Activated CD8-positive, alpha-beta T cell treated with anti-CD3 and anti-CD28 coated beads for 36 hours (primary cell): ENCODE data around the gene EIF6. TPM values are rescaled to one million over a fixed set of nuclear protein-coding genes. Genes with fewer than 3 reads are reported as not detected.

Experiments
- ATAC-seq: fragments of 200-7000 bp; cut with Tn5 transposase; one replicate; pipeline ENCODE4 v1.10.0; 2021; ENCODE audit warnings: mild to moderate bottlenecking, moderate library complexity
- CTCF ChIA-PET: fragments of 350-600 bp; sonication (Branson Sonifier 250); formaldehyde crosslinking; loops from one replicate; lab custom pipeline; 2021; ENCODE audit warnings: antibody characterized with exemption; lab: Charles Lee
- POLR2A ChIA-PET: fragments of 350-600 bp; sonication (Branson Sonifier 250); formaldehyde crosslinking; loops from one replicate; lab custom pipeline; 2021; ENCODE audit warnings: antibody characterized with exemption; lab: Charles Lee
- DNase-seq: peaks from one replicate; pipeline ENCODE4 v3.0.0-alpha.2; 2020
- H3K27ac Mint-ChIP-seq: one replicate; pipeline ENCODE4 v1.8.0; 2021; ENCODE audit warnings: mild to moderate bottlenecking, mixed read lengths
- H3K27me3 Mint-ChIP-seq: one replicate; pipeline ENCODE4 v1.8.0; 2021; ENCODE audit warnings: mixed read lengths
- H3K36me3 Mint-ChIP-seq: one replicate; pipeline ENCODE4 v1.8.0; 2021; ENCODE audit warnings: low read depth, mixed read lengths
- H3K4me1 Mint-ChIP-seq: one replicate; pipeline ENCODE4 v1.8.0; 2021; ENCODE audit warnings: low read depth, mixed read lengths
- H3K4me3 Mint-ChIP-seq: one replicate; pipeline ENCODE4 v1.8.0; 2021; ENCODE audit warnings: mild to moderate bottlenecking, moderate library complexity, mixed read lengths
- H3K9me3 Mint-ChIP-seq: one replicate; pipeline ENCODE4 v1.8.0; 2021; ENCODE audit warnings: mixed read lengths
- intact Hi-C: fragments of 100-400 bp; cut with micrococcal nuclease; formaldehyde crosslinking; loops from one replicate; pipeline ENCODE4 v1.10.0; 2022
- total RNA-seq, 2 experiments: library from RNA; stranded (reverse); gene quantifications; one replicate each; pipeline ENCODE4 v1.2.3, GENCODE V29; 2021
- TF ChIP-seq, protein P1 (sequence below): fragments of 200-600 bp; IDR thresholded peaks from one replicate; pipeline ENCODE4 v1.8.0; 2022; ENCODE audit warnings: antibody characterized with exemption, mild to moderate bottlenecking

Gene EIF6
- total RNA-seq, 2 experiments from 2014 or later = 132 to 144 TPM

DNA sequence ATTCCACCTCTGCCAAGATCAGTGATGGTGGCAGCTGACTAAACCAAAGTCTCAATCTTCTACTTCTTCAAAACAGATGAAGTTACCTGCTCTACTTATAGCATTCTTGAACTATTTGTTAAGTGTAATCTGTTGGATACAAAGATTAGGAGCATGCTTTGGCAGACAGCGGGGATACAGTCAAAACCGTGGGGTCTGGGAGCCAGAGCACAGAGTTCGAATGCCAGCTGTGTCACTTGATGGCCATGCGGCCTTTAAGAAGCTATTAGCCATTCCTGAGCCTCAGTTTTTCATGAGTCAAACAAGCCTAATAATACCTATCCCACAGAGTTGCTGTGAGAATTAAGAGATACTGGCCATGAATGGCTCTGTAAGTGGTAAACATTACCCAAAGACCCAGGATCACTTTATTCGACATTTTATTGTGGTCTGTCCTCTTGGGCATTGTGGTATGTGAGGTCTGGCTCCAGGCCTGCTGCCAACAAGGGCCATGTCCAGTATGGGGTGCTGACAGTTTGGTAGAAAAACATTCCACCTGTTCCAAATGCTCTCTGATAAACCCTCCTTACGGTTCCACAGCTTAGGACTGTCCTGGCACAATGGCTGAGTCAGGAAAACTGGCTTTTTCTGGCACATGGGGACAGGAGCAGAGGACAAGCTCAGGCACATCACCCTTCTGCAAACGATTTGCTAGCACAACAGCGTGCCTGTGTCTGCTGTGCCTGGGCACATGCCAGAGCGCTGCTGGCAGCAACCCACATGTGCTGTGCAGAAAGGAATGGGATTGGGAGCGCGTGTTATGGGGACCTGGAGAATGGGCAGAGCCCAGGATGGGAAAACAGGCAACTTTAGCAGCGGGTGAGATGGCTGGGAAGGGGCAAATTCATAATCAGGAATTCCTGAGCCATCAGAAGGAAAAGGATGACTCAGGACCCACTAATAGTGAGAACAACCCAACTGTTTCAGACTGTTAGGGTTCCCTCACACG lies 23.4 kb upstream of the EIF6 start:
- intact Hi-C loops = no loop called here
- H3K27me3 Mint-ChIP-seq = no peaks in the 10 kb centered on the region
- no peak overlapping the region for H3K4me3 Mint-ChIP-seq
- peaks cover 68% of the 10 kb centered on the region for H3K4me1 Mint-ChIP-seq
- DNase-seq (no peak), ATAC-seq (no peak)
- ChIA-PET CTCF (interaction anchor here (0.6 to 6.0 kb wide), 11 partner anchors 6 to 147 kb away, joined by 3 to 31 read pairs (median 4); partner anchors contain the start of gene CEP250), POLR2A (interaction anchor here (1.1 kb wide), 1 partner anchor 24 kb away, joined by 3 read pairs; no protein-coding TSS in a partner anchor)
- TF ChIP-seq, protein P1, sequence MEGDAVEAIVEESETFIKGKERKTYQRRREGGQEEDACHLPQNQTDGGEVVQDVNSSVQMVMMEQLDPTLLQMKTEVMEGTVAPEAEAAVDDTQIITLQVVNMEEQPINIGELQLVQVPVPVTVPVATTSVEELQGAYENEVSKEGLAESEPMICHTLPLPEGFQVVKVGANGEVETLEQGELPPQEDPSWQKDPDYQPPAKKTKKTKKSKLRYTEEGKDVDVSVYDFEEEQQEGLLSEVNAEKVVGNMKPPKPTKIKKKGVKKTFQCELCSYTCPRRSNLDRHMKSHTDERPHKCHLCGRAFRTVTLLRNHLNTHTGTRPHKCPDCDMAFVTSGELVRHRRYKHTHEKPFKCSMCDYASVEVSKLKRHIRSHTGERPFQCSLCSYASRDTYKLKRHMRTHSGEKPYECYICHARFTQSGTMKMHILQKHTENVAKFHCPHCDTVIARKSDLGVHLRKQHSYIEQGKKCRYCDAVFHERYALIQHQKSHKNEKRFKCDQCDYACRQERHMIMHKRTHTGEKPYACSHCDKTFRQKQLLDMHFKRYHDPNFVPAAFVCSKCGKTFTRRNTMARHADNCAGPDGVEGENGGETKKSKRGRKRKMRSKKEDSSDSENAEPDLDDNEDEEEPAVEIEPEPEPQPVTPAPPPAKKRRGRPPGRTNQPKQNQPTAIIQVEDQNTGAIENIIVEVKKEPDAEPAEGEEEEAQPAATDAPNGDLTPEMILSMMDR = no peak
- peaks cover 21% of the 10 kb centered on the region for H3K36me3 Mint-ChIP-seq
- no peaks in the 10 kb centered on the region for H3K9me3 Mint-ChIP-seq
- H3K27ac Mint-ChIP-seq = peak overlapping the region; percentile 69

GRCh38 chr20:35306931-35307517 lies 22.5 kb upstream of the EIF6 start:
- peak; percentile 39 for DNase-seq
- Mint-ChIP-seq H3K27me3 (no peaks in the 10 kb centered on the region), H3K4me3 (no peak overlapping the region), H3K4me1 (peaks cover 66% of the 10 kb centered on the region), H3K36me3 (peaks cover 14% of the 10 kb centered on the region), H3K27ac (peak overlapping the region; percentile 89), H3K9me3 (no peaks in the 10 kb centered on the region)
- intact Hi-C loops = no loop called here
- POLR2A ChIA-PET = interaction anchor here (1.6 to 2.3 kb wide), 2 partner anchors 11 to 22 kb away, joined by 4 to 7 read pairs; partner anchors contain the start of gene EIF6
- CTCF ChIA-PET = interaction anchor here (0.6 to 8.8 kb wide), 11 partner anchors 7 to 147 kb away, joined by 3 to 85 read pairs (median 6); partner anchors contain the start of gene CEP250
- no peak for ATAC-seq
- TF ChIP-seq, protein P1 = peak; percentile 45

DNA sequence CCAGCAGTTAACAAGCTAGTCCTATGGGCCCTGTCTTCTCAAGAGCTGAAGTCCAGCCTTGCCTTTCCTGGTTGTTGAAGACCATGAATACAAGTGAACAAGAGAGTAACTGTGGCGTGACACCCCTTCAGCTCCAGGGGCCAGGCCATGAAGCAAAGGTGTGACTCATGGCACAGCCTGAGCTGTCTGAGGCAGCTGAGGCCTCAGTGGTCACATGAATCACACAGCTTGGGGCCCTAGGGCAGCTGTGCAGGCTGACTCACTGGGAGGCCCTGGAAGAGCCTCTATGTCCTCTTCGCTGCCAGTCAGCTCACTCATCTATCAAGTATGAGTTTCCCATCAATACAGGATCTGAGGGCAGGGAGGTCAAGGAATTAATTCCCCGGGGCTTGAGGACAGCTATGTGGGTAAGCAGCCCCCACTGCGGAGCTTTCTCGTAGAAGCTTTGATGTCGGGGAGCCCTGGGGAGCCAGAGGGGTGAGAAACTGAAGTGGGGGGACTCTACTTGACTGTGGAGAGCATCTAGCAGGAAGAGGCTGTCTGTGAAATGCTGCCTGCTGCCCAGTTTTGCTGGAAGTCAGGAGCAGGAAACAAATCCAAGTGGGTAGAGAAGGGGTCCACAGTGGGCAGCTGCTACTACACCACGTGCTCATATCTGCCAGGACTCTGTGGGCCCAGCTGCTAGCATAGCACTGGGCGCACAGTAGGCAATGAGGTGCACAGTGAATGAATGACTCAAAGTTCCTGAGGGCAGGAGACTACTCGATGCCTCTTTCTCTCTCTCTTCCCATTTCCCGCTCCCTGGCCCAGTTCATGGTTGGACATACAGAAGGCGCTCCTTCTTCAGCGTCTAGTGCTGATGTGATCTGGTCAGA lies 21.3 kb upstream of the EIF6 start:
- peaks cover 57% of the 10 kb centered on the region for H3K4me1 Mint-ChIP-seq
- intact Hi-C loops = no loop called here

GRCh38 chr20:35304956-35305355 lies 20.4 kb upstream of the EIF6 start:
- Mint-ChIP-seq H3K27ac (peak overlapping the region; percentile 89), H3K4me1 (peaks cover 54% of the 10 kb centered on the region), H3K36me3 (peaks cover 6% of the 10 kb centered on the region), H3K4me3 (no peak overlapping the region), H3K9me3 (no peaks in the 10 kb centered on the region), H3K27me3 (no peaks in the 10 kb centered on the region)
- ATAC-seq (no peak), DNase-seq (no peak)
- TF ChIP-seq, protein P1 = no peak
- POLR2A ChIA-PET = interaction anchor here (0.9 to 2.3 kb wide), 7 partner anchors 19 to 143 kb away, joined by 3 to 7 read pairs (median 4); partner anchors contain the start of gene EIF6
- CTCF ChIA-PET = interaction anchor here (1.0 to 8.8 kb wide), 23 partner anchors 9 to 208 kb away, joined by 3 to 91 read pairs (median 11); partner anchors contain the start of genes EDEM2, EIF6 and MMP24OS
- intact Hi-C loops = loop anchor here (5.0 kb wide), 1 partner anchor 142 kb away; no protein-coding TSS in a partner anchor

More for the DNA sequence above, 21.3 kb upstream of the EIF6 start:
- DNase-seq (peak; percentile 95), ATAC-seq (peak; percentile 95)
- CTCF ChIA-PET = interaction anchor here (1.0 to 8.8 kb wide), 16 partner anchors 8 to 209 kb away, joined by 3 to 91 read pairs (median 7); partner anchors contain the start of genes CEP250, EIF6 and MMP24OS
- POLR2A ChIA-PET = interaction anchor here (0.9 to 2.3 kb wide), 5 partner anchors 12 to 22 kb away, joined by 3 to 7 read pairs (median 4); partner anchors contain the start of gene EIF6
- Mint-ChIP-seq H3K4me3 (peak overlapping the region; percentile 43), H3K27me3 (no peaks in the 10 kb centered on the region), H3K36me3 (peaks cover 8% of the 10 kb centered on the region), H3K9me3 (no peaks in the 10 kb centered on the region), H3K27ac (peak overlapping the region; percentile 89)
- TF ChIP-seq, protein P1 = no peak
